Colonic mucosa (tissue), 4 donors: ENCODE data around the gene THSD4. TPM values are rescaled to one million over a fixed set of nuclear protein-coding genes. Genes with fewer than 3 reads are reported as not detected.

Experiments
- DNase-seq: peaks from one replicate; pipeline ENCODE4 v3.0.0-alpha.2; 2020
- H3K27ac ChIP-seq: fragments of 200-600 bp; one replicate; pipeline ENCODE4 v1.8.0; 2021
- H3K27me3 ChIP-seq: fragments of 200-600 bp; one replicate; pipeline ENCODE4 v1.8.0; 2021
- H3K36me3 ChIP-seq: fragments of 200-600 bp; one replicate; pipeline ENCODE4 v1.8.0; 2021
- H3K4me1 ChIP-seq: fragments of 200-600 bp; one replicate; pipeline ENCODE4 v1.8.0; 2021; ENCODE audit warnings: mild to moderate bottlenecking
- H3K4me3 ChIP-seq: fragments of 200-600 bp; one replicate; pipeline ENCODE4 v1.8.0; 2021
- H3K9ac ChIP-seq, 2 donors: one replicate each; pipeline ENCODE4 v1.7.0; 2013; ENCODE audit warnings: control low read depth in 2 of 2, low read depth in 2 of 2, low read length in 2 of 2
- H3K9me3 ChIP-seq: fragments of 200-600 bp; one replicate; pipeline ENCODE4 v1.8.0; 2021
- CTCF ChIP-seq: fragments of 200-600 bp; IDR thresholded peaks from one replicate; pipeline ENCODE4 v1.8.0; 2022; ENCODE audit warnings: antibody characterized with exemption, mild to moderate bottlenecking
- intact Hi-C: fragments of 100-400 bp; cut with DNase I; formaldehyde crosslinking; loops from one replicate; pipeline ENCODE4 v1.14.1; 2022
- total RNA-seq, 2 donors: library from RNA; stranded (reverse); fragmentation: NEBNext Ultra II Directional in 1 of 2; extraction: Animal tissue kit (Norgen Biotek cat#: 25700) in 1 of 2; gene quantifications; one replicate each; pipeline ENCODE4 v1.2.1, GENCODE V29; 2021
- donor health status: healthy.
- donor health status: DM: no; HTN: no; CAD: no.
- donor health status: DM: no; HTN: no; CAD: no.

Gene THSD4
- total RNA-seq, 2 donors from 2014 or later = 18.8 to 23.5 TPM

- no peak for TF ChIP-seq CTCF
- Histone ChIP-seq H3K9me3 (no peaks in the 10 kb centered on the region), H3K36me3 (no peaks in the 10 kb centered on the region), H3K9ac (no peak overlapping the region), H3K27me3 (no peaks in the 10 kb centered on the region), H3K27ac (no peak overlapping the region), H3K4me3 (no peak overlapping the region), H3K4me1 (no peaks in the 10 kb centered on the region)
- intact Hi-C loops = no loop called here
- DNase-seq = no peak
These were observed 476.9 kb downstream of the THSD4 start for GRCh38 chr15:71592203-71592602.

- no peaks in the 10 kb centered on the region for H3K27me3 ChIP-seq
- no peak for DNase-seq
- intact Hi-C loops = no loop called here
- H3K36me3 ChIP-seq = no peaks in the 10 kb centered on the region
- H3K4me3 ChIP-seq = no peak overlapping the region
- H3K9me3 ChIP-seq = no peaks in the 10 kb centered on the region
- H3K4me1 ChIP-seq = no peaks in the 10 kb centered on the region
- no peak for TF ChIP-seq CTCF
- no peak overlapping the region for H3K9ac ChIP-seq
- H3K27ac ChIP-seq = no peak overlapping the region
These were observed 480.7 kb downstream of the THSD4 start for GRCh38 chr15:71595846-71596553.

- no peaks in the 10 kb centered on the region for H3K9me3 ChIP-seq
- H3K4me3 ChIP-seq = no peak overlapping the region
- no peaks in the 10 kb centered on the region for H3K4me1 ChIP-seq
- no peak for DNase-seq
- H3K27me3 ChIP-seq = no peaks in the 10 kb centered on the region
- H3K36me3 ChIP-seq = no peaks in the 10 kb centered on the region
- H3K9ac ChIP-seq = no peak overlapping the region
- TF ChIP-seq CTCF = no peak
- intact Hi-C loops = no loop called here
- H3K27ac ChIP-seq = no peak overlapping the region
These were observed 481.4 kb downstream of the THSD4 start for GRCh38 chr15:71596672-71597071.

- Histone ChIP-seq H3K27ac (no peak overlapping the region), H3K4me3 (no peak overlapping the region), H3K9ac (no peak overlapping the region), H3K36me3 (no peaks in the 10 kb centered on the region), H3K4me1 (no peaks in the 10 kb centered on the region), H3K27me3 (no peaks in the 10 kb centered on the region), H3K9me3 (no peaks in the 10 kb centered on the region)
- intact Hi-C loops = no loop called here
- TF ChIP-seq CTCF = no peak
- DNase-seq = no peak
These were observed 481.9 kb downstream of the THSD4 start for GRCh38 chr15:71597126-71597525.

- Histone ChIP-seq H3K9me3 (no peaks in the 10 kb centered on the region), H3K4me3 (no peak overlapping the region), H3K27ac (no peak overlapping the region), H3K27me3 (no peaks in the 10 kb centered on the region), H3K9ac (no peak overlapping the region), H3K4me1 (no peaks in the 10 kb centered on the region), H3K36me3 (no peaks in the 10 kb centered on the region)
- intact Hi-C loops = no loop called here
- no peak for DNase-seq
- TF ChIP-seq CTCF = no peak
These were observed 482.4 kb downstream of the THSD4 start for GRCh38 chr15:71597637-71598036.
